Measurements from ENCODE around the gene PSMG1. TPM values are rescaled to one million over a fixed set of nuclear protein-coding genes. Genes with fewer than 3 reads are reported as not detected.

PSMG1 gene
- polyA plus RNA-seq, 1 of the 3 experiments (the other 2 are of a cell fraction), result 39.6 TPM

- no peak for TF ChIP-seq IRF3 (IDR thresholded peaks at IDR 0.05; ENCODE audit: low read depth, low read length)
- TF ChIP-seq CTCF (IDR thresholded peaks at IDR 0.05), result no peak
- no peak for TF ChIP-seq TEAD4 (IDR thresholded peaks at IDR 0.05; ENCODE audit: borderline replicate concordance, insufficient read depth)
These were observed 3.4 kb upstream of the PSMG1 start (continued) for GRCh38 chr21:39186676-39187075.

GRCh38 chr21:39185157-39185556 is 1.9 kb upstream of the PSMG1 start:
- H3K27ac ChIP-seq (ENCODE audit: low read depth in 2 of 2, low read length in 1 of 2), result no peak overlapping the region; a peak in 2 of 4 replicates
- H3K9me2 ChIP-seq, result no peaks in the 10 kb centered on the region
- no peak overlapping the region for H2AFZ ChIP-seq (ENCODE audit: low read depth)
- peak overlapping the region; percentile 90; the same call in 1 of the 2 replicates for H3K4me2 ChIP-seq
- H3K79me2 ChIP-seq (ENCODE audit: insufficient read depth), result peaks cover 28% of the 10 kb centered on the region
- no peaks in the 10 kb centered on the region for H4K20me1 ChIP-seq (ENCODE audit: insufficient read depth)
- H3F3A ChIP-seq (replicated peaks; ENCODE audit: insufficient read depth), result peaks cover 20% of the 10 kb centered on the region
- peaks cover 11% of the 10 kb centered on the region in 2 experiments for H3K4me1 ChIP-seq (ENCODE audit: control insufficient read depth in 1 of 2, insufficient read depth in 2 of 2, low read depth in 1 of 2, low read length in 1 of 2)
- H3K36me3 ChIP-seq (replicated peaks in 1 of 2; ENCODE audit: control insufficient read depth in 1 of 2, insufficient read depth in 2 of 2, low read length in 1 of 2), result peaks cover 13 to 16% of the 10 kb centered on the region in 2 experiments
- TF ChIP-seq EZH2phosphoT487 (IDR thresholded peaks at IDR 0.05; ENCODE audit: borderline replicate concordance, low read depth), result no peak
- no peak for TF ChIP-seq SIN3A (IDR thresholded peaks at IDR 0.05; ENCODE audit: borderline replicate concordance, low read depth, low read length)
- TF ChIP-seq POLR2AphosphoS5 (IDR thresholded peaks at IDR 0.05; ENCODE audit: low read depth, low read length), result no peak
- no peak for TF ChIP-seq IRF3 (IDR thresholded peaks at IDR 0.05; ENCODE audit: low read depth, low read length)
- TF ChIP-seq MAX (IDR thresholded peaks at IDR 0.05; ENCODE audit: low read depth), result no peak
- TF ChIP-seq TAF1 (IDR thresholded peaks at IDR 0.05; ENCODE audit: borderline replicate concordance, low read depth, low read length), result no peak
- TF ChIP-seq MXI1 (IDR thresholded peaks at IDR 0.05; ENCODE audit: low read depth, low read length), result no peak
- no peak for TF ChIP-seq GATA2 (CRISPR knock-in tag; IDR thresholded peaks at IDR 0.05)
- TF ChIP-seq ELF1 (IDR thresholded peaks at IDR 0.05), result no peak
- no peaks in the 10 kb centered on the region for H3K27me3 ChIP-seq (ENCODE audit: insufficient read depth)
- CTCF ChIA-PET, result no interaction called here
- 88% methylated on average over 2 of the region's 2 CpGs for WGBS (ENCODE audit: low lambda C conversion rate)
- no peak overlapping the region for H3K9ac ChIP-seq
- H3K4me3 ChIP-seq (ENCODE audit: low read depth in 2 of 2, low read length in 1 of 2), result no peak overlapping the region
- POLR2A ChIA-PET, result no interaction called here
- no peaks in the 10 kb centered on the region for H3K9me3 ChIP-seq
- DNase-seq, result no peak

All from SK-N-SH (cell line).